ENCODE measurements around the gene SPOCK3. TPM values are rescaled to one million over a fixed set of nuclear protein-coding genes. Genes with fewer than 3 reads are reported as not detected.

The SPOCK3 gene
- total RNA-seq, 2 experiments from 2014 or later, result not detected

DNA sequence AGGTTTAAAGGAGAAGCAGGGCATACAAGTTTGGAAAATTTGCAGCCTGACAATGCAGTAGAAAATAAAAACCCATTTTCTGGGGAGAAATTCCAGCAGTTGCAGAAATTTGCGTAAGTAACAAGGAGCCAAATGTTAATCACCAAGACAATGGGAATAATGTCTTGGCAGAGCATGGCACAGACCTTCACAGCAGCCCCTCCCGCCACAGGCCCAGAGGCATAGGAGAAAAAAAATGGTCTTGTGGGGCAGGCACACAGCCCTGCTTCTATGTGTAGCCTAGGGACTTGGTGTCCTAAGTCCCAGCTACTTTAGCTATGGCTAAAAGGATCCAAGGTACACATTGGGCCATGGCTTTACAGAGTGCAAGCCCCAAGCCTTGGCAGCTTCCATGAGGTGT lies 65.7 kb downstream of the SPOCK3 start:
- ATAC-seq (no peak), DNase-seq (no peak)
- no peaks in the 10 kb centered on the region for H3K4me1 Mint-ChIP-seq
- no peaks in the 10 kb centered on the region for H3K36me3 Mint-ChIP-seq (ENCODE audit: low read depth)
- H3K4me3 Mint-ChIP-seq, result no peak overlapping the region
- no peak overlapping the region for H3K27ac Mint-ChIP-seq
- intact Hi-C loops (cut with DNase I, micrococcal nuclease), result no loop called here
- H3K27me3 Mint-ChIP-seq, result no peaks in the 10 kb centered on the region
- H3K9me3 Mint-ChIP-seq (ENCODE audit: low read depth), result no peaks in the 10 kb centered on the region
- ChIA-PET POLR2A (no interaction called here), CTCF (interaction anchor here (1.0 kb wide), 1 partner anchor 129 kb away, joined by 3 read pairs; no protein-coding TSS in a partner anchor)

DNA sequence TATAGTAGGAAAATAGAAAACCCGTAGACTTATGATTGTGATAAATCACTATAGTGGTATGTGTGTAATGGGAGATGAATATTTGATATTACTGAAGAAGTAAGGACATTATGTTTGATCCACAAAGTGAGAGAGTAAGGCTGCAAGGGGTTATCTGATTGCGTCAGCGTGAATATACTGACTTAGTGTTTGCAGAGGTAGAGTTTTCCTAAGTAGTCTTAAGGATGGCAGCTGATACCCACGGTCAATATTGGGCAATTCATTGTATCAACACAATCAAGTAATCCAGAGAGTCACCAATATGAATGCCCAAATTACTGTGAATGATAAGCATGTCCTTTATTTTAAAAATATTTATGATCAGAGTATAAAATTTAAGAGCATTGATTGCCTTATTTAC lies 83.7 kb downstream of the SPOCK3 start:
- H3K4me3 Mint-ChIP-seq, result no peak overlapping the region
- ATAC-seq (no peak), DNase-seq (no peak)

DNA sequence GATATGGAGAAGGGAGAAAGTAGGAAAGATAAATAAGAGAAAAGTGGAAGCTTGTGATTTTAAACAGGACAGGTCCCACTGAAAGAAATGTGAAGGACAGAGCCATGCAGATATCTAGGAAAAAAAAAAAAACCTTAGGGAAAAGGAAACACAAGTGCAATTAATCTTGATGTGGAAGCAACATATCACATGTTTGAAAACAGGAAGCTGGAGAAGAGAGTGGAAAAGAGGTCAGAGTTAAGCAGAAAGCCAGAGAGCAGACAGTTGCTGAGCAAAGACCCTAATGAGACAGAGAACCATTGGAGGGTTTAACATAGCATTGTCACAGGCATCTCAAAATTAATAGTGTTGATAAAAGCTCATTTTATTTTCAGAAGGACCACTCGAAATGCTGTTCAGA lies 89.7 kb downstream of the SPOCK3 start:
- Mint-ChIP-seq H3K36me3 (ENCODE audit: low read depth) (no peaks in the 10 kb centered on the region), H3K27ac (no peak overlapping the region), H3K27me3 (no peaks in the 10 kb centered on the region), H3K4me3 (no peak overlapping the region), H3K9me3 (ENCODE audit: low read depth) (no peaks in the 10 kb centered on the region), H3K4me1 (no peaks in the 10 kb centered on the region)
- ChIA-PET POLR2A (no interaction called here), CTCF (no interaction called here)
- intact Hi-C loops (cut with DNase I, micrococcal nuclease), result no loop called here
- ATAC-seq, result no peak
- DNase-seq, result no peak

More for the DNA sequence above, 83.7 kb downstream of the SPOCK3 start:
- Mint-ChIP-seq H3K9me3 (ENCODE audit: low read depth) (peaks cover 2% of the 10 kb centered on the region), H3K27ac (no peak overlapping the region), H3K36me3 (ENCODE audit: low read depth) (no peaks in the 10 kb centered on the region), H3K4me1 (no peaks in the 10 kb centered on the region), H3K27me3 (no peaks in the 10 kb centered on the region)
- intact Hi-C loops (cut with DNase I, micrococcal nuclease), result no loop called here
- ChIA-PET CTCF (no interaction called here), POLR2A (no interaction called here)

DNA sequence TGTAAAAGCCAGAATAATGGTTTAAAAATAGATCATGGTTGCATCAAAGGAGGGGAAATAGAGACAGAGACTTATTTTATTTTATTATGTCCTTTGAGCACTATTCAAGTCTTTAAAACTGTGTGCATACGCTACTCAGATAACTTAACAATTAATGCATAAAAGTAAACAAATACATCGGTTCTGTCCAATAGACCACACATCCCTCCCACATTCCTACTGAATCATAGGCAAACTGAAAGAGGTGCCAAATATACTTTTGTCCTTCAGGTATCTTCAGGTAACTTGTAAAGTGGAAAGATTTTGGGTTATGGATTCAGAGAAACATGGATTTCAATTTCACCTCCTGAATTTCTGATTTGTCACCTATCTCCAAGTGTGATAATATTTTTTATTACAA lies 91.3 kb downstream of the SPOCK3 start:
- Mint-ChIP-seq H3K36me3 (ENCODE audit: low read depth) (no peaks in the 10 kb centered on the region), H3K4me3 (no peak overlapping the region), H3K27me3 (no peaks in the 10 kb centered on the region), H3K9me3 (ENCODE audit: low read depth) (no peaks in the 10 kb centered on the region), H3K4me1 (no peaks in the 10 kb centered on the region), H3K27ac (no peak overlapping the region)
- CTCF ChIA-PET, result no interaction called here
- ATAC-seq (no peak), DNase-seq (no peak)
- intact Hi-C loops (cut with DNase I, micrococcal nuclease), result no loop called here
- POLR2A ChIA-PET, result no interaction called here

DNA sequence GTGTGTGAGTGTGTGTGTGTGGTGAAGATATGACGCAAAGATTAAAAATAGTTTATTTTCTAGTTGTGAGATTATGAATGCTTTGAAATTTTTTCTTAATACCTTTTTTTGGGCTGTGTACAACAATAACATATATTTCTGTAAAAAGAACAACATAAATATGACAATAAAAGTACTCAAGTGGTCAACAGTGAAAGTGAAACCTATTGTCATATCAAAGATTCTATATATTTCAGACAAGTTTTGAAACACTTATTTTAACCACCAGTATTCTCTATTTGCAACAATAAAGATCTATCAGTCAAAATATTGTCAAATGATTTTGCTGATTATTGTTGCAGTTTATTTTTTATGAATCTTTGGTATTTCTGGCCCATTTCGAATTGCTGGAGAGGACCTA lies 98.0 kb downstream of the SPOCK3 start:
- no peak overlapping the region for H3K27ac Mint-ChIP-seq
- intact Hi-C loops (cut with DNase I, micrococcal nuclease), result no loop called here

DNA sequence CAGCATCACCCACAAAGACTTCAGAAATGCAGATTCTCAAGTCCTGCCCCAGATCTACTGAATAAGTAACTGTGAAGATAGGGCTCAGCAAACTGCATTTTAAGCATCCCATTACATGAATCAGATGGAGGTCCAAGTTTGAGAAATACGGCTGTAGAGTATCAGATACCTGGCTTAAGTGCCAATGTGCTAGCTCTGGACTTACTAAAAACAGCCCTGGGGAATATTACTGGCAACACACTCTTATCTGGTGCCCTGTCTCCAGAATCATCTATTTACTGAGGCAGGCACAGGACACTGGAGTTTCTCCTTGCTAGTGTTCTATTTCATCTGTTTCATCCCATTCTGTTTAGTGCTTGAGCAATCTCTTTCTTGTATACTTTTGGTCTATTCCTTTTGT lies 105.1 kb downstream of the SPOCK3 start:
- no peak for ATAC-seq
- ChIA-PET CTCF (no interaction called here), POLR2A (no interaction called here)
- no peak overlapping the region for H3K4me3 Mint-ChIP-seq
- H3K27ac Mint-ChIP-seq, result no peak overlapping the region
- H3K27me3 Mint-ChIP-seq, result no peaks in the 10 kb centered on the region
- DNase-seq, result no peak
- intact Hi-C loops (cut with DNase I, micrococcal nuclease), result no loop called here
- H3K4me1 Mint-ChIP-seq, result no peaks in the 10 kb centered on the region
- H3K9me3 Mint-ChIP-seq (ENCODE audit: low read depth), result peaks cover 13% of the 10 kb centered on the region
- no peaks in the 10 kb centered on the region for H3K36me3 Mint-ChIP-seq (ENCODE audit: low read depth)

More for the DNA sequence above, 98.0 kb downstream of the SPOCK3 start:
- Mint-ChIP-seq H3K27me3 (no peaks in the 10 kb centered on the region), H3K36me3 (ENCODE audit: low read depth) (no peaks in the 10 kb centered on the region), H3K4me1 (no peaks in the 10 kb centered on the region), H3K9me3 (ENCODE audit: low read depth) (no peaks in the 10 kb centered on the region), H3K4me3 (no peak overlapping the region)
- DNase-seq (no peak), ATAC-seq (no peak)
- ChIA-PET CTCF (no interaction called here), POLR2A (no interaction called here)

DNA sequence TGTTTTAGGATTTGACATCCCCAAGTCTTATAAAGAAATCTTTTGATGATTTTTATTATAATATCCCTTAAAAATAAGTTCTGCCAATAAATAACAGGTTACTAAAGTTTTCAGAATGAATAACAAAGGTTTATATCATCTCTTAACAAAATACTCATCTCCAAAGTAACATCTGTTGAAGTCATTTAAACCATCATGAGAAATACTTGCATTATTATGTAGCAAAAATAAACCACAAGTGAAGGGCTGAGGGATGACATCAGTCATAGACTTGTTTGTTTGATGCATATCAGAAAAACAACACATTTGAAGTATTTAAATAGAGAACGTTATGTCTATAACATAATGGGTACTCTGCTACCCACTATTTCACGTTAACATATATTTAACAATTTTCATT lies 114.9 kb downstream of the SPOCK3 start:
- Mint-ChIP-seq H3K27ac (no peak overlapping the region), H3K4me1 (no peaks in the 10 kb centered on the region), H3K9me3 (ENCODE audit: low read depth) (peaks cover 2% of the 10 kb centered on the region), H3K27me3 (no peaks in the 10 kb centered on the region), H3K36me3 (ENCODE audit: low read depth) (no peaks in the 10 kb centered on the region), H3K4me3 (no peak overlapping the region)
- CTCF ChIA-PET, result no interaction called here
- no peak for ATAC-seq
- POLR2A ChIA-PET, result no interaction called here
- no peak for DNase-seq
- intact Hi-C loops (cut with DNase I, micrococcal nuclease), result no loop called here

DNA sequence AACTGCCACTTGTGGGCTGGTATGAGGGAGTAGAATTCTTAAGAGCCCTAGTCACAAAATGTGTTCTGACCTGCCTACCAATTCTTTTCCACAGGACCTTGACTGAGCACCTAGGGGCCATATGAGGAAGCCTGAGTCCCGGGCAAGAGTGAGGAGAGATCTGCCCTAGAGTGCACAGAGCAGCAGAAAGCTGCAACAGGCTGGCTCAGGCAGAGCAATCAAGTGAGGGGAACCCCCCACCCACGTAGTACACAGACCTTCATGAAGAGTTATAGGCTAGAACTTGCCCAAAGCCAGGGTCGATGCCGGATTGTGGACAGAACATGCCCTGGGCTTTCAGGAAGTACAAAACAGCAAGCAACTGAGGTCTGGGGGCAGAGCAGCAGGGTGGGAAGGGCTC lies 117.0 kb downstream of the SPOCK3 start:
- Mint-ChIP-seq H3K9me3 (ENCODE audit: low read depth) (peaks cover 2% of the 10 kb centered on the region), H3K27ac (no peak overlapping the region), H3K4me1 (no peaks in the 10 kb centered on the region), H3K36me3 (ENCODE audit: low read depth) (no peaks in the 10 kb centered on the region), H3K4me3 (no peak overlapping the region), H3K27me3 (no peaks in the 10 kb centered on the region)
- CTCF ChIA-PET, result no interaction called here
- POLR2A ChIA-PET, result no interaction called here
- DNase-seq (peak; percentile 4), ATAC-seq (no peak)
- intact Hi-C loops (cut with DNase I, micrococcal nuclease), result no loop called here

DNA sequence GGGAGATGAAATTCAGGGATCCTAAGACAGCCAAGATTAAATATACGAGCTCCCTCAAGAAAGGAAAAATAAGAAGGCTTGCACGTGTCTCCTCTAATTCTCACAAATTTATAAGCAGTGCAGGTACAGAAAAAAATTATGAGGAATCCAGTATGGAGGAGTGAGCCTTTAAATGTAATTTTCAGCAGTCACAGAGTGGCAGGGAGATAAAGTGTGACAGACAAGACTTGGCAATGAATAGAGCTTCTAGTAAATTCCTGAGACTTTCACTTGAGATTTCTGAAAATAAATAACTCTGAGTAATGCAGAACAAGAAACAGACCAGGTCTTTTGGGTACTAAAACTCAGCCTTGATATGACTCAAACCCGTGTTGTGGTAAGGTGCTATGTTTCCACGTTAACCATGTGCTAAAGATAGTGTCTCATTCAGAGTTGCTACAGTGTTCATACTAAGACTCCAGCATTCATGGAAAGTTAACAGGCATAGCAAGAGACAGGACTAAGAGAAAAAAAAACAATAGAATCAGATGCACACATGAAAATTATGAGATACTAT lies 119.8 kb downstream of the SPOCK3 start:
- POLR2A ChIA-PET, result no interaction called here
- H3K9me3 Mint-ChIP-seq (ENCODE audit: low read depth), result peaks cover 2% of the 10 kb centered on the region
- H3K27me3 Mint-ChIP-seq, result no peaks in the 10 kb centered on the region
- intact Hi-C loops (cut with DNase I, micrococcal nuclease), result no loop called here
- H3K36me3 Mint-ChIP-seq (ENCODE audit: low read depth), result no peaks in the 10 kb centered on the region
- ATAC-seq (no peak), DNase-seq (no peak)
- CTCF ChIA-PET, result no interaction called here
- no peak overlapping the region for H3K4me3 Mint-ChIP-seq
- no peaks in the 10 kb centered on the region for H3K4me1 Mint-ChIP-seq
- no peak overlapping the region for H3K27ac Mint-ChIP-seq

DNA sequence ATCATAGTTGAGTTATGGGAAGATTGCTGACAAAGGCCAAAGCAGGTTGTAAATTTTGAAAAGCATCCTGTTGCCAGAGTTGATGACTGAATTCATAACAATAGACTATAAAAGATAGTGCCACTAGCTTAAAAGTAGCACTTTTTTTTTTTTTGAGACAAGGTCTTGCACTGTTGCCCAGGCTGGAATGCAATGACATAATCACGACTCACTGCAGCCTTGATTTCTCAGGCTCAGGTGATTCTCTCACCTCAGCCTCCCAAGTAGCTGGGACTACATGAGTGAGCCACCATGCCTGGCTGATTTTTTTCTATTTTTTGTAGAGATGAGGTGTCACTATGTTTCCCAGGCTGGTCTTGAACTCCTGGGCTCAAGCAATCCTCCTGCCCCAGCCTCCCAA lies 122.7 kb downstream of the SPOCK3 start:
- no peak for DNase-seq
- ATAC-seq, result no peak
- intact Hi-C loops (cut with DNase I, micrococcal nuclease), result no loop called here
- H3K9me3 Mint-ChIP-seq (ENCODE audit: low read depth), result no peaks in the 10 kb centered on the region
- H3K27ac Mint-ChIP-seq, result no peak overlapping the region
- no peaks in the 10 kb centered on the region for H3K36me3 Mint-ChIP-seq (ENCODE audit: low read depth)
- ChIA-PET CTCF (no interaction called here), POLR2A (no interaction called here)
- H3K4me1 Mint-ChIP-seq, result no peaks in the 10 kb centered on the region
- H3K4me3 Mint-ChIP-seq, result no peak overlapping the region
- no peaks in the 10 kb centered on the region for H3K27me3 Mint-ChIP-seq

DNA sequence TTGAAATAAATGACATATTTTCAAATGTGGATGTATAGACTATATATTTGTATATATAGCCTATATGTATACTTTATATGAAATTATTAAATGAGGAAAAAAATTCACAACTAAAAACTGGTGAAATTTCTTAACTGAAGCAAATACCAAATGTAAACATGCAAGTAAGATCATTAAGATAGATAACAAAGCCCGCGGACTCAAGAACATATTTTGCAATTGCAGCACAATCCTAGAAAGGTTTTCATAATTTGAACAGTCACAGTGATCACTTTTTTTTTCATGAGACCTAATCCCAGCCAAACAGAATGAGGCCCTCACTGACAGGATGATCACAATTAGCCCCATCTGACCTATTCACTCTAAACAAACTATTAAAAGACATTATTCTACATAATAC lies 123.2 kb downstream of the SPOCK3 start:
- Mint-ChIP-seq H3K4me3 (no peak overlapping the region), H3K27ac (no peak overlapping the region), H3K36me3 (ENCODE audit: low read depth) (no peaks in the 10 kb centered on the region), H3K4me1 (no peaks in the 10 kb centered on the region), H3K27me3 (no peaks in the 10 kb centered on the region), H3K9me3 (ENCODE audit: low read depth) (no peaks in the 10 kb centered on the region)
- ATAC-seq (no peak), DNase-seq (no peak)
- intact Hi-C loops (cut with DNase I, micrococcal nuclease), result no loop called here
- ChIA-PET CTCF (no interaction called here), POLR2A (no interaction called here)

DNA sequence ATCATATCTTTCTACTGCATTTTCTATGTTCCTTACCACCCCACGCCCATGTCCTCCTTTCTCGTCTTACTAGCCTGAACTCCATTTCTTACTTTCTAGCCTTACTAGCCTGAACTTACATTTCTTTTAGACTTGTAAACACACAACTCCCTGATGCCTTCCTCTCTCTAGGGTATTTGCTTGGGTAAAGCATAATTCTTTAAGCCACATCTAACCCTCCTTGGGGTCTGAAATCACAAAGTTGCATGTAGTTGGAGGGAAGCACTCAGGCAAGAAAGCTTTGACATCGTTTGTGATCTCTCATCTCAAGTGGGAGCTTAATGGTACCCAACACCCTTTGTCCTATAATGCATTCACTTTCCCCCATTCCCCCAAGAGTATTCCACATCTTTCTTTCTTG lies 124.4 kb downstream of the SPOCK3 start:
- DNase-seq (no peak), ATAC-seq (peak; percentile 33)
- no peaks in the 10 kb centered on the region for H3K27me3 Mint-ChIP-seq
- ChIA-PET CTCF (interaction anchor here (0.8 kb wide), 1 partner anchor 863 kb away, joined by 3 read pairs; no protein-coding TSS in a partner anchor), POLR2A (no interaction called here)
- no peak overlapping the region for H3K27ac Mint-ChIP-seq
- peaks cover 2% of the 10 kb centered on the region for H3K9me3 Mint-ChIP-seq (ENCODE audit: low read depth)
- no peaks in the 10 kb centered on the region for H3K4me1 Mint-ChIP-seq
- intact Hi-C loops (cut with DNase I, micrococcal nuclease), result no loop called here
- no peaks in the 10 kb centered on the region for H3K36me3 Mint-ChIP-seq (ENCODE audit: low read depth)
- H3K4me3 Mint-ChIP-seq, result no peak overlapping the region

DNA sequence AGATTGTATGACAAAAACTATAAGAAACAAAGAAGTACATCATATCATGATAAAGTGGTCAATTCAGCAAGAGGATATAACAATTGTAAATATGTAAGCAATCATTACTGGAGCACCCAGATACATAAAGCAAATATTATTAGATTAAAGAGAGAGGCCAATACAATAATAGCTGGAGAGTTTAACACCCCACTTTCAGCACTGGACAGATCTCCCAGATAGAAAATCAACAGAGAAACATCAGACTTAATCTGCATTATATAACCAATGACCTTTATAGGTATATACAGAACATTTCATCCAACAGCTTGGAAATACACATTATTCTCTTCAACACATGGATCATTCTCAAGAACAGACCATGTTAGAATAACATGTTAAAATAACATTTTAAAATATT lies 128.4 kb downstream of the SPOCK3 start:
- POLR2A ChIA-PET, result no interaction called here
- CTCF ChIA-PET, result no interaction called here
- DNase-seq (no peak), ATAC-seq (no peak)
- Mint-ChIP-seq H3K4me1 (no peaks in the 10 kb centered on the region), H3K4me3 (no peak overlapping the region), H3K9me3 (ENCODE audit: low read depth) (peaks cover 10% of the 10 kb centered on the region), H3K27ac (no peak overlapping the region), H3K27me3 (no peaks in the 10 kb centered on the region), H3K36me3 (ENCODE audit: low read depth) (no peaks in the 10 kb centered on the region)
- intact Hi-C loops (cut with DNase I, micrococcal nuclease), result no loop called here
